Liver (tissue), 9 donors: ENCODE data around the gene C3. TPM values are rescaled to one million over a fixed set of nuclear protein-coding genes. Genes with fewer than 3 reads are reported as not detected.

Experiments used
- DNase-seq: peaks from one replicate; pipeline ENCODE4 v3.0.0-alpha.2; 2017; ENCODE audit warnings: low spot score
- H3K27ac ChIP-seq, 2 donors: one replicate each; pipeline ENCODE4 v1.7.0; 2013; ENCODE audit warnings: inconsistent platforms in 2 of 2, low read length in 2 of 2, control low read depth in 1 of 2, low read depth in 1 of 2, mild to moderate bottlenecking in 1 of 2
- H3K27me3 ChIP-seq, 4 donors: one replicate each; pipeline versions ENCODE4 v1.6.1 to v1.7.0; 2013; ENCODE audit warnings: low read length in 3 of 4, inconsistent platforms in 1 of 4, mild to moderate bottlenecking in 1 of 4, moderate library complexity in 1 of 4; ENCODE audit not compliant: control insufficient read depth in 4 of 4, insufficient read depth in 4 of 4
- H3K36me3 ChIP-seq, 4 donors: one replicate each; pipeline versions ENCODE4 v1.6.1 to v1.7.0; 2013; ENCODE audit warnings: low read length in 3 of 4, mild to moderate bottlenecking in 3 of 4, low read depth in 1 of 4, moderate library complexity in 1 of 4; ENCODE audit not compliant: control insufficient read depth in 4 of 4, insufficient read depth in 3 of 4
- H3K4me1 ChIP-seq, 4 donors: one replicate each; pipeline versions ENCODE4 v1.6.1 to v1.7.0; 2013; ENCODE audit warnings: low read length in 3 of 4, mild to moderate bottlenecking in 3 of 4, moderate library complexity in 1 of 4; ENCODE audit not compliant: control insufficient read depth in 4 of 4, insufficient read depth in 4 of 4
- H3K4me3 ChIP-seq, 3 donors: one replicate each; pipeline versions ENCODE4 v1.6.1 to v1.7.0; 2013; ENCODE audit warnings: low read length in 3 of 3, control low read depth in 1 of 3, low read depth in 1 of 3, mild to moderate bottlenecking in 1 of 3
- H3K9ac ChIP-seq, 2 donors: one replicate each; pipeline ENCODE4 v1.7.0; 2013; ENCODE audit warnings: low read length in 2 of 2, mild to moderate bottlenecking in 2 of 2, moderate library complexity in 2 of 2, control low read depth in 1 of 2, low read depth in 1 of 2
- H3K9me3 ChIP-seq, 4 donors: one replicate each; pipeline versions ENCODE4 v1.6.1 to v1.7.0; 2013; ENCODE audit warnings: low read length in 3 of 4; ENCODE audit not compliant: control insufficient read depth in 4 of 4
- CTCF ChIP-seq: fragments of 150-350 bp; IDR thresholded peaks from 2 replicates; pipeline ENCODE4 v1.5.1; 2017; ENCODE audit warnings: improper control_type of control experiment, low read depth, low read length; ENCODE audit not compliant: missing input control
- EGR1 ChIP-seq, 2 donors: IDR thresholded peaks; 2 replicates each; pipeline ENCODE4 v1.6.1; 2016 to 2018; ENCODE audit warnings: antibody characterized with exemption in 2 of 2, low read depth in 2 of 2
- HNF4G ChIP-seq: IDR thresholded peaks from 2 replicates; pipeline ENCODE4 v1.6.1; 2016; ENCODE audit warnings: antibody characterized with exemption
- JUND ChIP-seq, 2 donors: IDR thresholded peaks; 2 replicates each; pipeline ENCODE4 v1.6.1; 2016; ENCODE audit warnings: antibody characterized with exemption in 2 of 2
- MAX ChIP-seq: IDR thresholded peaks from 2 replicates; pipeline ENCODE4 v1.6.1; 2016; ENCODE audit warnings: antibody characterized with exemption
- NR2F2 ChIP-seq: IDR thresholded peaks from 2 replicates; pipeline ENCODE4 v1.6.1; 2016; ENCODE audit warnings: antibody characterized with exemption
- REST ChIP-seq: IDR thresholded peaks from 2 replicates; pipeline ENCODE4 v1.6.1; 2016; ENCODE audit warnings: antibody characterized with exemption, mild to moderate bottlenecking
- RXRA ChIP-seq, 2 donors: IDR thresholded peaks; 2 replicates each; pipeline ENCODE4 v1.6.1; 2017 to 2018; ENCODE audit warnings: antibody characterized with exemption in 2 of 2, mild to moderate bottlenecking in 1 of 2
- SP1 ChIP-seq: IDR thresholded peaks from 2 replicates; pipeline ENCODE4 v1.6.1; 2018; ENCODE audit warnings: antibody characterized with exemption, mild to moderate bottlenecking
- TAF1 ChIP-seq: conservative IDR thresholded peaks from 2 replicates; pipeline ENCODE4 v1.6.1; 2016; ENCODE audit warnings: antibody characterized with exemption, mild to moderate bottlenecking
- YY1 ChIP-seq: IDR thresholded peaks from 2 replicates; pipeline ENCODE4 v1.6.1; 2016; ENCODE audit warnings: antibody characterized with exemption, mild to moderate bottlenecking
- ZBTB33 ChIP-seq: IDR thresholded peaks from 2 replicates; pipeline ENCODE4 v1.6.1; 2016; ENCODE audit warnings: antibody characterized with exemption
- WGBS: extraction: QIAGEN DNeasy Blood & Tissue Kit; methylation state at CpG from one replicate; pipeline ENCODE4 v1.1.7; 2013; 5-methylcytosine and 5-hydroxymethylcytosine counted together
- polyA plus RNA-seq, 2 donors: library from polyadenylated mRNA; stranded (reverse) in 1 of 2; unstranded in 1 of 2; fragments of 200-250 nt in 1 of 2; fragments of >200 nt in 1 of 2; fragmentation: Nextera tagmentation in 1 of 2; extraction: Ambion mirVana in 1 of 2; gene quantifications; one replicate each; pipeline versions ENCODE4 v1.2.1 to v1.2.3, GENCODE V29; 2013 to 2015
- total RNA-seq, 2 donors: library from RNA; depleted of rRNA; stranded (reverse); fragments of >200 nt; gene quantifications; one replicate each; pipeline ENCODE4 v1.2.3, GENCODE V29; 2014
- donor health status: healthy.
- donor health status: healthy.
- donor health status: healthy.
- donor health status: healthy.
- donor health status: healthy.

The C3 gene
- total and polyA plus RNA-seq, 4 donors, result 4,543 to 9,349 (median 8,015) TPM

- TF ChIP-seq ZBTB33 (peak; percentile 23), EGR1 (IDR thresholded peaks at IDR 0.05; ENCODE audit: low read depth in 2 of 2) (peak in 1 of 2 donors; percentile 33), RXRA (IDR thresholded peaks at IDR 0.05) (peak; percentile 79 to 89), CTCF (no peak)
Observed at GRCh38 chr19:6723108-6723618, 2.7 kb upstream of the C3 start (continued).

GRCh38 chr19:6721773-6722172 lies 1.3 kb upstream of the C3 start:
- H3K9ac ChIP-seq, result peak overlapping the region; percentile 12 to 22
- H3K36me3 ChIP-seq, result peaks cover 3 to 26% (median 18%) of the 10 kb centered on the region in 4 donors
- no peaks in the 10 kb centered on the region for H3K27me3 ChIP-seq
- peak overlapping the region; percentile 73 to 84 for H3K27ac ChIP-seq
- no peak for DNase-seq
- H3K9me3 ChIP-seq, result no peaks in the 10 kb centered on the region
- WGBS, result 44% methylated on average over 5 of the region's 5 CpGs
- H3K4me3 ChIP-seq, result peak overlapping the region; percentile 31 to 50 (median 38)
- TF ChIP-seq ZBTB33 (no peak), JUND (IDR thresholded peaks at IDR 0.05) (no peak), REST (peak; percentile 80), TAF1 (no peak)
- peaks cover 5 to 60% (median 44%) of the 10 kb centered on the region in 4 donors for H3K4me1 ChIP-seq

GRCh38 chr19:6721138-6721474 lies 656 bp upstream of the C3 start:
- Histone ChIP-seq H3K9ac (no peak overlapping the region), H3K36me3 (peaks cover 3 to 27% (median 22%) of the 10 kb centered on the region in 4 donors), H3K27ac (peak overlapping the region; percentile 73 to 84), H3K4me3 (peak overlapping the region in 2 of 3 donors; percentile 31 to 38), H3K4me1 (peaks cover 5 to 62% (median 45%) of the 10 kb centered on the region in 4 donors), H3K9me3 (no peaks in the 10 kb centered on the region), H3K27me3 (no peaks in the 10 kb centered on the region)
- DNase-seq, result no peak
- TF ChIP-seq RXRA (IDR thresholded peaks at IDR 0.05) (no peak), TAF1 (no peak), REST (no peak), HNF4G (no peak), SP1 (no peak), MAX (no peak), NR2F2 (no peak), YY1 (no peak)
